RWPE2 (cell line): ENCODE data around the gene PPFIA3.
A peak's percentile ranks its signal among the peaks of the same experiment; 100 is the strongest.
"Not testable (repeated sequence)": the region's sequence is repeated elsewhere in the genome, so short reads cannot be mapped to it uniquely, and the experiment has no call there.

Source experiments
- ATAC-seq: fragments of 200-7000 bp; cut with Tn5 transposase; 3 replicates; pipeline ENCODE4 v1.9.1; 2021; ENCODE audit warnings: low read depth
- DNase-seq: peaks from one replicate; pipeline ENCODE4 v3.0.0-alpha.2; 2020; ENCODE audit warnings: low spot score
- H3K27ac ChIP-seq: fragments of 450-650 bp; 2 replicates; pipeline ENCODE4 v1.5.1; 2017; ENCODE audit warnings: mild to moderate bottlenecking; ENCODE audit not compliant: poor library complexity, severe bottlenecking
- H3K27me3 ChIP-seq: fragments of 250-450 bp; sonication (Bioruptor Pico); 2 replicates; pipeline ENCODE4 v1.5.1; 2021; ENCODE audit warnings: mild to moderate bottlenecking, moderate library complexity; ENCODE audit not compliant: insufficient read depth, poor library complexity, severe bottlenecking
- H3K36me3 ChIP-seq: fragments of 250-450 bp; sonication (Bioruptor Pico); 2 replicates; pipeline ENCODE4 v1.5.1; 2020; ENCODE audit warnings: low read depth, mild to moderate bottlenecking, moderate library complexity
- H3K4me1 ChIP-seq: fragments of 250-450 bp; sonication (Bioruptor Pico); 2 replicates; pipeline ENCODE4 v1.5.1; 2021; ENCODE audit warnings: mild to moderate bottlenecking, moderate library complexity; ENCODE audit not compliant: insufficient read depth, poor library complexity, severe bottlenecking
- H3K4me3 ChIP-seq: fragments of 250-450 bp; sonication (Bioruptor Pico); 2 replicates; pipeline ENCODE4 v1.5.1; 2021; ENCODE audit warnings: mild to moderate bottlenecking, moderate library complexity; ENCODE audit not compliant: severe bottlenecking
- H3K9me3 ChIP-seq: fragments of 250-450 bp; sonication (Bioruptor Pico); 2 replicates; pipeline ENCODE4 v1.5.1; 2021; ENCODE audit warnings: mild to moderate bottlenecking, moderate library complexity; ENCODE audit not compliant: severe bottlenecking
- TF ChIP-seq, protein P1 (sequence below): fragments of 450-650 bp; IDR thresholded peaks from one replicate; pipeline ENCODE4 v1.5.1; 2017; ENCODE audit warnings: mild to moderate bottlenecking, moderate library complexity; ENCODE audit not compliant: poor library complexity, severe bottlenecking

Gene PPFIA3

DNA sequence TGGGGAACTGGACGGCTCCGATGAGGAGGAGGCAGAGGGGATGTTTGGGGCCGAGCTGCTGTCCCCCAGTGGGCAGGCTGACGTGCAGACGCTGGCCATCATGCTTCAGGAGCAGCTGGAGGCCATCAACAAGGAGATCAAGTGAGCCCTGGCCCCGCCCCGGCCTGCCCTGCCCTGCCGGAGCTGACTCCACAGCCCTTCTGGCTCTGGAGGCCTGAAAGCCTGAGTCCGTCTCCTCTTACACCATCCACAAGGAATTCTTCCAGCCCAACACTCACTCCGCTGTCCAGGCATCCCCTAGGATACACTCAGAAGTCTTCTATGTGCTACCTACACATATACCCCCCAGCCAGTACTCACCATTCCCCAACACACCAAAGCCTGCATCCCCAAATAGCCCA lies 17.4 kb downstream of the PPFIA3 start:
- ATAC-seq, result no peak
- no peak for DNase-seq
- Histone ChIP-seq H3K4me1 (no peaks in the 10 kb centered on the region), H3K36me3 (peaks cover 4% of the 10 kb centered on the region; the same call in 1 of the 2 replicates), H3K27ac (no peak overlapping the region), H3K9me3 (no peaks in the 10 kb centered on the region), H3K4me3 (no peak overlapping the region), H3K27me3 (no peaks in the 10 kb centered on the region)
- TF ChIP-seq, protein P1, sequence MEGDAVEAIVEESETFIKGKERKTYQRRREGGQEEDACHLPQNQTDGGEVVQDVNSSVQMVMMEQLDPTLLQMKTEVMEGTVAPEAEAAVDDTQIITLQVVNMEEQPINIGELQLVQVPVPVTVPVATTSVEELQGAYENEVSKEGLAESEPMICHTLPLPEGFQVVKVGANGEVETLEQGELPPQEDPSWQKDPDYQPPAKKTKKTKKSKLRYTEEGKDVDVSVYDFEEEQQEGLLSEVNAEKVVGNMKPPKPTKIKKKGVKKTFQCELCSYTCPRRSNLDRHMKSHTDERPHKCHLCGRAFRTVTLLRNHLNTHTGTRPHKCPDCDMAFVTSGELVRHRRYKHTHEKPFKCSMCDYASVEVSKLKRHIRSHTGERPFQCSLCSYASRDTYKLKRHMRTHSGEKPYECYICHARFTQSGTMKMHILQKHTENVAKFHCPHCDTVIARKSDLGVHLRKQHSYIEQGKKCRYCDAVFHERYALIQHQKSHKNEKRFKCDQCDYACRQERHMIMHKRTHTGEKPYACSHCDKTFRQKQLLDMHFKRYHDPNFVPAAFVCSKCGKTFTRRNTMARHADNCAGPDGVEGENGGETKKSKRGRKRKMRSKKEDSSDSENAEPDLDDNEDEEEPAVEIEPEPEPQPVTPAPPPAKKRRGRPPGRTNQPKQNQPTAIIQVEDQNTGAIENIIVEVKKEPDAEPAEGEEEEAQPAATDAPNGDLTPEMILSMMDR, result no peak

GRCh38 chr19:49140951-49141350 lies 21.6 kb downstream of the PPFIA3 start:
- ATAC-seq (no peak), DNase-seq (no peak)
- TF ChIP-seq, protein P1, result no peak
- Histone ChIP-seq H3K27ac (no peak overlapping the region), H3K27me3 (no peaks in the 10 kb centered on the region), H3K4me3 (no peak overlapping the region), H3K9me3 (no peaks in the 10 kb centered on the region), H3K4me1 (no peaks in the 10 kb centered on the region), H3K36me3 (no peaks in the 10 kb centered on the region)

- H3K4me1 ChIP-seq, result no peaks in the 10 kb centered on the region
- H3K27ac ChIP-seq, result no peak overlapping the region
- H3K36me3 ChIP-seq, result no peaks in the 10 kb centered on the region
- TF ChIP-seq, protein P1, result no peak
- H3K4me3 ChIP-seq, result no peak overlapping the region
- H3K9me3 ChIP-seq, result no peaks in the 10 kb centered on the region
- ATAC-seq (no peak), DNase-seq (no peak)
- no peaks in the 10 kb centered on the region for H3K27me3 ChIP-seq
Measured at GRCh38 chr19:49141352-49141751, 22.0 kb downstream of the PPFIA3 start.

GRCh38 chr19:49142866-49143335 lies 23.6 kb downstream of the PPFIA3 start:
- H3K36me3 ChIP-seq, result no peaks in the 10 kb centered on the region
- H3K27ac ChIP-seq, result no peak overlapping the region
- TF ChIP-seq, protein P1, result no peak
- DNase-seq (peak; percentile 93), ATAC-seq (peak; percentile 100)
- no peaks in the 10 kb centered on the region for H3K9me3 ChIP-seq
- peak overlapping the region; percentile 45 for H3K4me3 ChIP-seq
- no peaks in the 10 kb centered on the region for H3K4me1 ChIP-seq
- H3K27me3 ChIP-seq, result no peaks in the 10 kb centered on the region

- Histone ChIP-seq H3K4me3 (no peak overlapping the region), H3K9me3 (no peaks in the 10 kb centered on the region), H3K27ac (no peak overlapping the region), H3K27me3 (no peaks in the 10 kb centered on the region), H3K36me3 (no peaks in the 10 kb centered on the region), H3K4me1 (no peaks in the 10 kb centered on the region)
- TF ChIP-seq, protein P1, result peak; percentile 85
- DNase-seq (no peak), ATAC-seq (no peak)
Measured at GRCh38 chr19:49145573-49146407, 26.4 kb downstream of the PPFIA3 start.

- not testable (repeated sequence) for H3K9me3 ChIP-seq, ATAC-seq, H3K27me3 ChIP-seq, H3K36me3 ChIP-seq, H3K27ac ChIP-seq, H3K4me1 ChIP-seq, H3K4me3 ChIP-seq, DNase-seq
Measured at GRCh38 chr19:49146408-49146770, 27.0 kb downstream of the PPFIA3 start.
